H1 (cell line): ENCODE results near the gene RDH5. TPM values are rescaled to one million over a fixed set of nuclear protein-coding genes. Genes with fewer than 3 reads are reported as not detected.

Experiments
- ATF3 ChIP-seq: IDR thresholded peaks from 2 replicates; pipeline ENCODE4 v1.6.1; 2011; ENCODE audit warnings: low read depth, mild to moderate bottlenecking, low read length; ENCODE audit not compliant: insufficient read depth
- CHD7 ChIP-seq: fragments of 300-600 bp; sonication (generic); IDR thresholded peaks from 2 replicates; pipeline ENCODE4 v1.7.1; 2012; ENCODE audit warnings: low read length, moderate library complexity, mild to moderate bottlenecking, inconsistent platforms; ENCODE audit not compliant: insufficient replicate concordance
- MAX ChIP-seq: IDR thresholded peaks from 2 replicates; pipeline ENCODE4 v1.6.1; 2012; ENCODE audit warnings: inconsistent platforms
- SIN3A ChIP-seq, 2 experiments: IDR thresholded peaks in 1 of 2; conservative IDR thresholded peaks in 1 of 2; 2 replicates each; pipeline ENCODE4 v1.6.1; 2011 to 2012; ENCODE audit warnings: low read length in 2 of 2, improper control_type of control experiment in 1 of 2, low read depth in 1 of 2, mild to moderate bottlenecking in 1 of 2
- SP1 ChIP-seq: IDR thresholded peaks from 2 replicates; pipeline ENCODE4 v1.6.1; 2011; ENCODE audit warnings: low read depth, low read length
- TBP ChIP-seq: IDR thresholded peaks from 2 replicates; pipeline ENCODE4 v1.6.1; 2011; ENCODE audit warnings: low read depth, low read length, improper control_type of control experiment
- polyA plus RNA-seq, 7 experiments: library from polyadenylated mRNA; depleted of rRNA in 3 of 7; stranded (reverse) in 5 of 7; unstranded in 2 of 7; fragments of >200 nt in 5 of 7; fragments of 200-250 nt in 2 of 7; gene quantifications; 1 replicate in 5 of 7; 2 replicates in 1 of 7; 4 replicates in 1 of 7; pipeline versions ENCODE4 v1.2.1 to v1.2.3, GENCODE V29; 2011 to 2013; ENCODE audit warnings: missing spikeins in 2 of 7, mixed read lengths in 2 of 7
- total RNA-seq: library from RNA; stranded (reverse); fragmentation: NEBNext Ultra II Directional; extraction: Animal tissue kit (Norgen Biotek cat#: 25700); gene quantifications from 2 replicates; pipeline ENCODE4 v1.2.1, GENCODE V29; 2021

RDH5 gene
- total and polyA plus RNA-seq, 2 of the 8 experiments (the other 6 are each of a cell fraction or from before 2014, with no cell fraction given) = 4.2 to 6.0 TPM

GRCh38 chr12:55719371-55719770, 822 bp upstream of the RDH5 start (continued):
- TF ChIP-seq MAX = no peak
- no peak for TF ChIP-seq CHD7
- no peak for TF ChIP-seq TBP
- no peak for TF ChIP-seq SP1
- TF ChIP-seq ATF3 = no peak
- no peak for TF ChIP-seq SIN3A (conservative IDR thresholded peaks at IDR 0.05 in 1 of 2, IDR thresholded peaks at IDR 0.05 in 1 of 2; ENCODE audit: low read depth in 1 of 2, low read length in 2 of 2)
